Ishikawa (cell line): ENCODE measurements around the gene TSC1.

Experiments
- CEBPB ChIP-seq: IDR thresholded peaks from 2 replicates; pipeline ENCODE4 v1.6.1; 2012
- CREB1 ChIP-seq: IDR thresholded peaks from 2 replicates; pipeline ENCODE4 v1.6.1; 2012; ENCODE audit warnings: low read depth
- EGR1 ChIP-seq: IDR thresholded peaks from 2 replicates; pipeline ENCODE4 v1.6.1; 2012
- EP300 ChIP-seq: IDR thresholded peaks from 2 replicates; pipeline ENCODE4 v1.6.1; 2012; ENCODE audit warnings: borderline replicate concordance
- FOXM1 ChIP-seq: IDR thresholded peaks from 2 replicates; pipeline ENCODE4 v1.6.1; 2012; ENCODE audit warnings: low read depth, borderline replicate concordance
- RAD21 ChIP-seq: IDR thresholded peaks from 2 replicates; pipeline ENCODE4 v1.6.1; 2012; ENCODE audit warnings: low read depth
- TAF1 ChIP-seq: IDR thresholded peaks from 2 replicates; pipeline ENCODE4 v1.6.1; 2012; ENCODE audit warnings: low read depth, mild to moderate bottlenecking
- YY1 ChIP-seq: IDR thresholded peaks from 2 replicates; pipeline ENCODE4 v1.6.1; 2012; ENCODE audit warnings: low read depth
- TF ChIP-seq, protein P1 (sequence below): IDR thresholded peaks from 2 replicates; pipeline ENCODE4 v1.6.1; 2012; ENCODE audit warnings: low read depth, mild to moderate bottlenecking
- TF ChIP-seq, protein P2 (sequence below): IDR thresholded peaks from 2 replicates; pipeline ENCODE4 v1.6.1; 2012

DNA sequence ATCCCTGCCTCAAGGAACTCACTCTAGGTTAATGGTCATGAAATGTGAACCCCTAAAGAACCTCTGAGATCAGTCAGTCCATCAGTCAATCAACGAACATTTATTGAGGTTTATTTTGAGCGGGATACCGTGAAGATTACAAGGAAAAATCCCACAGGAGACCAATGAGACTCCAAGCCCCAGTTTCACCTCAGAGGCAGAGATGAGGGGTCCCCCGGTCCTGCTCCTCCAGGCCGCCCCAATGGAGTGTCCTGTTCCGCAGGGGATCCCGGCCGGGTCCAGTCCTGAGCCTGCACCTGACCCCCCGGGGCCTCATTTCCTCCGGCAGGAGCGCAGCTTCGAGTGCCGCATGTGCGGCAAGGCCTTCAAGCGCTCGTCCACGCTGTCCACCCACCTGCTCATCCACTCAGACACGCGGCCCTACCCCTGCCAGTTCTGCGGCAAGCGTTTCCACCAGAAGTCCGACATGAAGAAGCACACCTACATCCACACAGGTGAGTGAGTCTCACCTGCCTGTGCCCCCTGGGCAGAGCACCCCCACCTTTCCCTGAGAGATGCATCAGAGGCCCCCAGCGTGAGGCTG is 45.1 kb upstream of the TSC1 start:
- TF ChIP-seq FOXM1 (no peak), EP300 (no peak), CEBPB (no peak), TAF1 (no peak), YY1 (no peak), EGR1 (no peak), CREB1 (no peak), RAD21 (no peak)
- TF ChIP-seq, protein P1, sequence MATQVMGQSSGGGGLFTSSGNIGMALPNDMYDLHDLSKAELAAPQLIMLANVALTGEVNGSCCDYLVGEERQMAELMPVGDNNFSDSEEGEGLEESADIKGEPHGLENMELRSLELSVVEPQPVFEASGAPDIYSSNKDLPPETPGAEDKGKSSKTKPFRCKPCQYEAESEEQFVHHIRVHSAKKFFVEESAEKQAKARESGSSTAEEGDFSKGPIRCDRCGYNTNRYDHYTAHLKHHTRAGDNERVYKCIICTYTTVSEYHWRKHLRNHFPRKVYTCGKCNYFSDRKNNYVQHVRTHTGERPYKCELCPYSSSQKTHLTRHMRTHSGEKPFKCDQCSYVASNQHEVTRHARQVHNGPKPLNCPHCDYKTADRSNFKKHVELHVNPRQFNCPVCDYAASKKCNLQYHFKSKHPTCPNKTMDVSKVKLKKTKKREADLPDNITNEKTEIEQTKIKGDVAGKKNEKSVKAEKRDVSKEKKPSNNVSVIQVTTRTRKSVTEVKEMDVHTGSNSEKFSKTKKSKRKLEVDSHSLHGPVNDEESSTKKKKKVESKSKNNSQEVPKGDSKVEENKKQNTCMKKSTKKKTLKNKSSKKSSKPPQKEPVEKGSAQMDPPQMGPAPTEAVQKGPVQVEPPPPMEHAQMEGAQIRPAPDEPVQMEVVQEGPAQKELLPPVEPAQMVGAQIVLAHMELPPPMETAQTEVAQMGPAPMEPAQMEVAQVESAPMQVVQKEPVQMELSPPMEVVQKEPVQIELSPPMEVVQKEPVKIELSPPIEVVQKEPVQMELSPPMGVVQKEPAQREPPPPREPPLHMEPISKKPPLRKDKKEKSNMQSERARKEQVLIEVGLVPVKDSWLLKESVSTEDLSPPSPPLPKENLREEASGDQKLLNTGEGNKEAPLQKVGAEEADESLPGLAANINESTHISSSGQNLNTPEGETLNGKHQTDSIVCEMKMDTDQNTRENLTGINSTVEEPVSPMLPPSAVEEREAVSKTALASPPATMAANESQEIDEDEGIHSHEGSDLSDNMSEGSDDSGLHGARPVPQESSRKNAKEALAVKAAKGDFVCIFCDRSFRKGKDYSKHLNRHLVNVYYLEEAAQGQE: no peak
- TF ChIP-seq, protein P2, sequence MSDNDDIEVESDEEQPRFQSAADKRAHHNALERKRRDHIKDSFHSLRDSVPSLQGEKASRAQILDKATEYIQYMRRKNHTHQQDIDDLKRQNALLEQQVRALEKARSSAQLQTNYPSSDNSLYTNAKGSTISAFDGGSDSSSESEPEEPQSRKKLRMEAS: no peak
